ENCODE results near the gene ZDHHC14.
"Not testable (repeated sequence)": the region's sequence is repeated elsewhere in the genome, so short reads cannot be mapped to it uniquely, and the experiment has no call there.

The ZDHHC14 gene

DNA sequence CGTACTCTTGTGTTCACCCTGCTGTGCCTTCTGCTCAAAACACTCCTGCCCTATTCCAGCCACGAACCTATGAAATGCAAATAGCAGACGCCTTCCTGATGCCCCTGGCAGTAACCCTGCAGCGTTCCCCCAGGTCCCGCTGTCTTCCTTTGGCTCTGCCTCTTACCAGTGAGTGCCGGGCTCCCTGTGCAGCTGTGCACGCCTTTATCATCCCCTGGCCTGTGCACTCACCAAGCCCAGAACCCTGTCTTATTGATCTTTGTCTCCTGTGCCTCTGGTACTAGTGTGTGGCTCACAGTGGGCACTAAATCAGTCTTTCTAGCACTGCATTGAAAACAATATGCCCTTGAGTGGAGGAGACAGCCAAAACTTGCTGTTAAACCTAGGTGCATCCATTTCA, 19.7 kb downstream of the ZDHHC14 start:
- Mint-ChIP-seq H3K27ac (ENCODE audit: low read depth) (no peak overlapping the region), H3K27me3 (no peaks in the 10 kb centered on the region), H3K4me3 (no peak overlapping the region), H3K9me3 (no peaks in the 10 kb centered on the region), H3K4me1 (no peaks in the 10 kb centered on the region), H3K36me3 (ENCODE audit: insufficient read depth) (peaks cover 4% of the 10 kb centered on the region)
- no peak for ATAC-seq (replicated peaks; ENCODE audit: extremely low read depth, poor library complexity, severe bottlenecking)
- no peak for DNase-seq (ENCODE audit: low spot score in 2 of 2)

DNA sequence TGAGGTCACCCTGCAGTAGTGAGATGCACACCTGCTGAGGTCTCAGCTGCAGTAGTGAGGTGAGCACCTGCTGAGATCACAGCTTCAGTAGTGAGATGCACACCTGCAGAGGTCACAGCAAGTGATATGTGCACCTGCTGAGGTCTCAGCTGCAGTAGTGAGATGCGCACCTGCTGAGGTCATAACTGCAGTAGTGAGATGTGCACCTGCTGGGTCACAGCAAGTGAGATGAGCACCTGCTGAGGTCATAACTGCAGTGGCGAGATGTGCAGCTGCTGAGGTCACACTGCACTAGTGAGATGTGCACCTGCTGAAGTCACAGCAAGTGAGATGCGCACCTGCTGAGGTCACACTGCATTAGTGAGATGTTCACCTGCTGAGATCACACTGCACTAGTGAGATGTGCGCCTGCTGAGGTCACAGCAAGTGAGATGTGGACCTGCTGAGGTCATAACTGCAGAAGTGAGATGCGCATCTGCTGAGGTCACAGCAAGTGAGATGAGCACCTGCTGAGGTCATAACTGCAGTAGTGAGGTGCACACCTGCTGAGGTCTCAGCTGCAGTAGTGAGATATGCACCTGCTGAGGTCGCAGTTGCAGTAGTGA, 20.8 kb downstream of the ZDHHC14 start:
- H3K9me3 Mint-ChIP-seq, result no peaks in the 10 kb centered on the region

DNA sequence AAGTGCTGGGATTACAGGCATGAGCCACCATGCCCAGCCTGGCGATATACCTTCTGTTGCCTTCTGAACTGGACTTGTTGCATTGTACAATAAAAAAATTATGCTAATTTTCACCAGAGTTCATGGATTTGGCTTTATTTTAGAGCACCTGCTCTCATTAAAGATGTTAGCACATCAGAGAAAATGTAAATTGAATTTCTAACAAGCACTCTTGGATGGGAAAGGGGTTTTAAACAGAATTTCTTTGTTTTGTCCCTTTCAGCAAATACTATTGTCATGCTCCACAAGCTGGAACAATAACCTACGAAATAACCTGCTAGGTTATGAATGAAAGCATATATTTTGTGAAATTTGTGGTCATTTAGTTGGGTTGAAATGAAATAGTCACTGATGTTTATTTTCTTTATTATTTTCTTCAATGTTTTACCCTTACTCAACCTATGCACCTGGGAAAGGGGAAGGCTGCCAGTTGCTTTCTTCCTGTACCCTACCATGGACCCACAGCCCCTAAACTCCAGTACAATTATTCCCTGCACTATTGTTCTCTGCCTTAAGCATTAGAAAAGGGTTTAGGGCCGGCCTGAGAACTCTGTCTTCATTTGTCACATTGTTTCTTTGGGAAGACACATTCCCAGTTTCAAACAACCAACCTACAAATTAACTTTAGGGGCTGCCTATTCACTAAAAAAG, 22.2 kb downstream of the ZDHHC14 start:
- Mint-ChIP-seq H3K4me1 (no peaks in the 10 kb centered on the region), H3K27ac (ENCODE audit: low read depth) (no peak overlapping the region), H3K4me3 (no peak overlapping the region), H3K36me3 (ENCODE audit: insufficient read depth) (peaks cover 4% of the 10 kb centered on the region), H3K9me3 (no peaks in the 10 kb centered on the region), H3K27me3 (no peaks in the 10 kb centered on the region)
- DNase-seq (ENCODE audit: low spot score in 2 of 2) (no peak), ATAC-seq (replicated peaks; ENCODE audit: extremely low read depth, poor library complexity, severe bottlenecking) (no peak)

More for the DNA sequence above, 20.8 kb downstream of the ZDHHC14 start:
- DNase-seq (ENCODE audit: low spot score in 2 of 2), result no peak
- H3K27me3 Mint-ChIP-seq, result no peaks in the 10 kb centered on the region
- no peak for ATAC-seq (replicated peaks; ENCODE audit: extremely low read depth, poor library complexity, severe bottlenecking)
- no peak overlapping the region for H3K27ac Mint-ChIP-seq (ENCODE audit: low read depth)
- no peaks in the 10 kb centered on the region for H3K4me1 Mint-ChIP-seq
- H3K36me3 Mint-ChIP-seq (ENCODE audit: insufficient read depth), result peaks cover 4% of the 10 kb centered on the region
- H3K4me3 Mint-ChIP-seq, result no peak overlapping the region

DNA sequence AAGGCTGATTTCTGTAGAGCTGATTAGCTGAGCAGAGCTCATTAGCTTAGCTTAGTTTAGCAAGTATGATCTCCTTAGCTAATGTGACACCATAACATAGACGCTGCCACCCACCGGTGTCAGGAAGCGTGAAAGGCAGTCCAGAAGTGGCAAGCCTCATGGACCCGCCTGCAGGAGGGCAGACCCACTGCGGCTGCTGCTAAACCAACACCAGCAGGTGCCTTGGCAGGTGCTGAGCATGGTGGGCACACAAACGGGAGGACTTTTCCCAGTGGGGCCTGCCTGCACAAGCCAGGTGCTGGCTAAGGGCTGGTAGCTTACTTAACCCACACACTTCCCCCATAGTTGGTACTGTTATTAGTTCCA, 22.7 kb downstream of the ZDHHC14 start:
- Mint-ChIP-seq H3K27me3 (no peaks in the 10 kb centered on the region), H3K36me3 (ENCODE audit: insufficient read depth) (peaks cover 4% of the 10 kb centered on the region), H3K4me3 (no peak overlapping the region), H3K27ac (ENCODE audit: low read depth) (no peak overlapping the region), H3K4me1 (no peaks in the 10 kb centered on the region), H3K9me3 (no peaks in the 10 kb centered on the region)
- ATAC-seq (replicated peaks; ENCODE audit: extremely low read depth, poor library complexity, severe bottlenecking) (no peak), DNase-seq (ENCODE audit: low spot score in 2 of 2) (no peak)

DNA sequence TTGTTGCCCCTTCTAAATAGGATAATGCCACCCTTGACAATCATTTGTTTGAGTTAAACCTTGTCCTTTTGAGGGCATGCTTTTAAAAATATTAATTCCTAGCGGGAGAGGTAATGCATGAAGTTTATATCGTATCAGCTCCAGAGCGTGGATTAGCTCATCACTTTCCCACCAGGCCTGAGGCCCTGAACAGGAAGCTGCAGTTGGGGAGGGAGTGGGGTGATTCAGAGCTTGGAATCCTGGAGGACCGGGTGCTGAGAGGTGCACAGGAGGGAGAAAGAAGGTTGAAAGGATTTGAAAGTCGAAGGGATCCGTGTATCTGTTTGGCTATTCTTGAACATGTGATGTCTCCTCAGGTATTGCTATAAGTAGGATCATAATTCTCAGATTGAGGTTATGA, 25.0 kb downstream of the ZDHHC14 start:
- no peak overlapping the region for H3K4me3 Mint-ChIP-seq
- H3K27me3 Mint-ChIP-seq, result no peaks in the 10 kb centered on the region

DNA sequence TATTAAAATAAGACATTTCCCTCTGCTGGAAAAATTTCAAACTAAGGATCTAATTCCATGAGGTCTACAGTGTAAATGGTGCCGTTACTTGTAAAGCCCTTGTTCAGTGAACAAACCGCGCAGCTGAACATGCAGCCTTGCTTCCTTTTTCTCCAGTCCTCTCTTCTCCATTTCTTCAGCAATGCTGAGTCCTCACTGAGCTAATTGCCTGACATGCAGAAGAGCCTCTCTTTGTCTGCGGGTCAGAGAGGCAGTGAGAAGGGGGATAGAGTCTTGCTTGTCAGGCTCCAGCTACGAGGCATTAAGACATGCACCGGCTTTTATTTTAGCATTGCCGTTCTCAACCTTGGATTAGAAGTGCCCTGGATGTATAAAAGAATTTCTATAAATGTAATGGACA, 25.7 kb downstream of the ZDHHC14 start:
- H3K27ac Mint-ChIP-seq (ENCODE audit: low read depth), result no peak overlapping the region
- H3K9me3 Mint-ChIP-seq, result no peaks in the 10 kb centered on the region
- ATAC-seq (replicated peaks; ENCODE audit: extremely low read depth, poor library complexity, severe bottlenecking), result no peak
- H3K36me3 Mint-ChIP-seq (ENCODE audit: insufficient read depth), result no peaks in the 10 kb centered on the region
- no peak for DNase-seq (ENCODE audit: low spot score in 2 of 2)
- no peaks in the 10 kb centered on the region for H3K27me3 Mint-ChIP-seq
- H3K4me3 Mint-ChIP-seq, result no peak overlapping the region
- no peaks in the 10 kb centered on the region for H3K4me1 Mint-ChIP-seq

More for the DNA sequence above, 25.0 kb downstream of the ZDHHC14 start:
- no peaks in the 10 kb centered on the region for H3K4me1 Mint-ChIP-seq
- DNase-seq (ENCODE audit: low spot score in 2 of 2) (no peak), ATAC-seq (replicated peaks; ENCODE audit: extremely low read depth, poor library complexity, severe bottlenecking) (no peak)
- H3K36me3 Mint-ChIP-seq (ENCODE audit: insufficient read depth), result peaks cover 2% of the 10 kb centered on the region
- H3K27ac Mint-ChIP-seq (ENCODE audit: low read depth), result no peak overlapping the region
- no peaks in the 10 kb centered on the region for H3K9me3 Mint-ChIP-seq

DNA sequence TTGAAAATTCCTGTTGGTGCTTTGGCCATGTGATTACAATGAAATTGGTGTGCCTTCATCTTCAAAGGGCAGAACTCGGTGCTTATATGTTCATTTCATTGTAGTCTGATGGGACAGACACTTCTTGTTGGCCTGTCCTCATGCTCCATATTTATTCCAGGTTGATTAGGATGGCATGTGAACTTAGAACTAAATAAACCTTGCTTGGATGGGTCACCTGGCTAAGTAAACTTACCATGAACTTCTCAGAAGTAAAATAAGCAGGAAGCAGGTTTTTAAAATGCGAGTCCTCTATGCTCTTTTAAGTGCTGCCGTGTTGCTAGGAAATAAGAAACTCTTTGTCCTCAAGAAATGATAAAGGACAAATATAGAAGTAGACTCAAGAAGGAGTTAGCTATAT, 26.7 kb downstream of the ZDHHC14 start:
- no peak overlapping the region for H3K27ac Mint-ChIP-seq (ENCODE audit: low read depth)
- DNase-seq (ENCODE audit: low spot score in 2 of 2) (no peak), ATAC-seq (replicated peaks; ENCODE audit: extremely low read depth, poor library complexity, severe bottlenecking) (no peak)
- no peaks in the 10 kb centered on the region for H3K4me1 Mint-ChIP-seq
- H3K36me3 Mint-ChIP-seq (ENCODE audit: insufficient read depth), result no peaks in the 10 kb centered on the region
- no peaks in the 10 kb centered on the region for H3K27me3 Mint-ChIP-seq
- H3K4me3 Mint-ChIP-seq, result no peak overlapping the region
- no peaks in the 10 kb centered on the region for H3K9me3 Mint-ChIP-seq

DNA sequence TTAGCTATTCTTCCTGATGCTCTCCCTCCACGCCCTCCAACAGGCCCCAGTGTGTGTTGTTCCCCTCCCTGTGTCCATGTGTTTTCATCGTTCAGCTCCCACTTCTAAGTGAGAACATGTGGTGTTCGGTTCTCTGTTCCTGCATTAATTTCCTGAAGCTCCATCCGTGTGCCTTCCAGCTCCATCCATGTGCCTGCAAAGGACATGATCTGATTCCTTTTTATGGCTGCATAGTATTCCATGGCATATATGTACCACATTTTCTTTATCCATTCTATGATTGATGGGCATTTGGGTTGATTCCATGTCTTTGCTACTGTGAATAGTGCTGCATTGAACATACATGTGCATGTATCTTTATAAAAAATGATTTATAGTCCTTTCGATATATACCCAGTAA, 27.4 kb downstream of the ZDHHC14 start:
- ATAC-seq (replicated peaks; ENCODE audit: extremely low read depth, poor library complexity, severe bottlenecking); H3K9me3 Mint-ChIP-seq; H3K27me3 Mint-ChIP-seq; H3K27ac Mint-ChIP-seq (ENCODE audit: low read depth); H3K36me3 Mint-ChIP-seq (ENCODE audit: insufficient read depth); H3K4me1 Mint-ChIP-seq; H3K4me3 Mint-ChIP-seq; DNase-seq (ENCODE audit: low spot score in 2 of 2): not testable (repeated sequence)

DNA sequence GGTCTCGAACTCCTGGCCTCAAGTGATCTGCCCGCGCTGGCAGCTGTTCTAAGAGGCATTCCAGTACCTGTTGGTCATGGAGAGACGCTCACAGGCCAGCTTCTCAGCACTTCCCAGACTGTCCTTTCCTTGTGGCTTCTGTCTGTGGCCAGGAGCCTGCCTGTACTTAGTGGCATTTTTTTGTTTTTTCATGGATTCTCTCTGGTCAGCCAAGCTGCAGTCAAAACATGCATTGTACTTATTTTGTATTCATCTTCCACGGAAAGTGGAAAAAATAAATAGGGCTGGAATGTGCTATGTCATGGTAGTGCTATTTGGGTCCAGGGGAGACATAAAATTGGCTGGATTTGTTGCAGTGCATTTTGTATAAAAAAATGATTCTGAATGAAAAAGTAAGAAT, 29.1 kb downstream of the ZDHHC14 start:
- no peak for DNase-seq (ENCODE audit: low spot score in 2 of 2)
- no peaks in the 10 kb centered on the region for H3K36me3 Mint-ChIP-seq (ENCODE audit: insufficient read depth)

DNA sequence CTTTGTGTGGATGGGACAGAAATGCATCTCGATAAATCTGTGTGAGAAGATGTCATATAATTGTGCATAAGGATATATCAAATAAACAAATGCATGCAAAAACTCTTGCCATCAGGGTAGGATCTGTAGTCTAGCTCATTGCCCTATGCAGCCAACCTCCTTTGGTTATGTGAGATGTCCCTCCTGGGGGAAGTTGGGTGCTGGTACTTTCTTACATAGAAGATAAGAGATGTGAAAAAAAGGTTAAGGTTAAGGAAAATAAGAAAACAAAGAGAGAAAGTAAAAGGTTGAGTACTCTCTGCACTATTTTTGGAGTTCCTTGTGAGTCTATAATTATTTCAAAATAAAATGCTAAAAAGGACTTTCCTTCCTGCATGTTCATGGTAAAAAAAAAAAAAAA, 30.4 kb downstream of the ZDHHC14 start:
- Mint-ChIP-seq H3K9me3 (no peaks in the 10 kb centered on the region), H3K4me1 (no peaks in the 10 kb centered on the region), H3K4me3 (no peak overlapping the region), H3K27me3 (no peaks in the 10 kb centered on the region), H3K36me3 (ENCODE audit: insufficient read depth) (no peaks in the 10 kb centered on the region), H3K27ac (ENCODE audit: low read depth) (no peak overlapping the region)
- ATAC-seq (replicated peaks; ENCODE audit: extremely low read depth, poor library complexity, severe bottlenecking) (no peak), DNase-seq (ENCODE audit: low spot score in 2 of 2) (no peak)

More for the DNA sequence above, 29.1 kb downstream of the ZDHHC14 start:
- Mint-ChIP-seq H3K4me1 (no peaks in the 10 kb centered on the region), H3K27ac (ENCODE audit: low read depth) (no peak overlapping the region), H3K4me3 (no peak overlapping the region), H3K27me3 (no peaks in the 10 kb centered on the region), H3K9me3 (no peaks in the 10 kb centered on the region)
- no peak for ATAC-seq (replicated peaks; ENCODE audit: extremely low read depth, poor library complexity, severe bottlenecking)

DNA sequence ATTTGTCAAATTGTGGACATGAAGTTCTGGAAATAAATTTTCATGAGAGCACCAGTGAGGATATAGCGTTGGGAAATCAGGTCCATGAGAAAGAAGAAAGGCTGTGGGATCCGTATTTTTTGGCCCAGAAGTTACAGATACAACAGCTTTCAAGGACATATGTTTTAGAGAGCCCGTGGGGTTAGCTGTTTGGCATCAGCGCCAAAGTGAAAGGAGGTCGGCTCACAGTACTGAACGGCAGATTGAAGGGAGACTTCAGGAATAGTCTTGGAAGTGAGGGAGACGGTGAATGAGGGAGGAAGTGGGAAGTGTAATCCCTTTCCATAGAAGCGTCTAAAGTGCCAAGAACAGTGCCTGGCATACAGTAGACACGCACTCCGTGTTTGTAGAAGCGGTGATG, 31.8 kb downstream of the ZDHHC14 start:
- Mint-ChIP-seq H3K27ac (ENCODE audit: low read depth) (no peak overlapping the region), H3K4me3 (no peak overlapping the region), H3K27me3 (no peaks in the 10 kb centered on the region), H3K4me1 (no peaks in the 10 kb centered on the region), H3K9me3 (no peaks in the 10 kb centered on the region), H3K36me3 (ENCODE audit: insufficient read depth) (no peaks in the 10 kb centered on the region)
- no peak for DNase-seq (ENCODE audit: low spot score in 2 of 2)
- no peak for ATAC-seq (replicated peaks; ENCODE audit: extremely low read depth, poor library complexity, severe bottlenecking)

DNA sequence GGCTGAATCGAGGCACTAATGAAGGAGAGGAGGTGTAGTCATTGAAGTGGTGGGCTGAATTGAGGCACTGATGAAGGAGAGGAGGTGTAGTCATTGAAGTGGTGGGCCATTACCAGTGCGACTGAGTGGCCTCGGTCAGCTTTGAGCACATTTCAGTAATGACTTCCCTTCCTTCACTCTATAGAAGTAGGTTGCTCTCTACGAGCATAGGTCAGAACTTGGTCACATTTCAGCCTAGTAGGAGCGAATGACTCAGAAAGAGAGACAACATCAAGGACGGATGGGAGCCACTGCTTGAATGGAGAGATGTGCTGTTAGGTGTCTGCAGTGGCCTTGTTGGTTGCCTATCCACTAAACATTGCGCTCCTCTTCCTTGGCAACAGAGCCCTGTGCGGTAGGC, 39.5 kb downstream of the ZDHHC14 start:
- Mint-ChIP-seq H3K27me3 (no peaks in the 10 kb centered on the region), H3K9me3 (no peaks in the 10 kb centered on the region), H3K36me3 (ENCODE audit: insufficient read depth) (no peaks in the 10 kb centered on the region), H3K4me3 (no peak overlapping the region), H3K27ac (ENCODE audit: low read depth) (no peak overlapping the region), H3K4me1 (no peaks in the 10 kb centered on the region)
- ATAC-seq (replicated peaks; ENCODE audit: extremely low read depth, poor library complexity, severe bottlenecking) (no peak), DNase-seq (ENCODE audit: low spot score in 2 of 2) (no peak)

DNA sequence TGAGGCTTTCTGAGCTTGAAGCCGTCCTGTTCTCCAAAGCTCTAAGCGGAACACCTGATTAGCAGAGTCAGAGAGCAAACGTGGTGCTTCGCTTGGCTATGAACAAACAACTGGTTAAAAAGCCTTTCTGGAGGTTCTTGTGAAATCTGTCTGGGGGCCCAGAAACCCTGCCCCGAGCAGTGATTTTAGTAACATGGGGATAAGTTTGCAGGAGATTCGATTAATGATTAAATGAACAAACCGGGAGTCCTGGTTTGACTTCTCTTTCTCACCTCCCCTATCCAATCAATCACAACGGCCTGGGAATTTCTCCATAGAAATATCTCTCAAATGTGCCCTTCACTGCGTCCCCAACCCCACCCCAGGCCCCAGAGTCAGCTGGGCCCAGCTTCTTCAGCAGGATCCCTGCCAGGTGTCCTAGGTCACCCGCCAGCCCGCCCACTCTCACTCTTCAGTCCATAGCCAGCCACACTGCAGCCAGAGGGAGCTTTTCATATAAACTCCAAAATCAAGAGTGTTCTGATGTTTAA, 43.6 kb downstream of the ZDHHC14 start:
- ATAC-seq (replicated peaks; ENCODE audit: extremely low read depth, poor library complexity, severe bottlenecking), result no peak
- Mint-ChIP-seq H3K27me3 (no peaks in the 10 kb centered on the region), H3K36me3 (ENCODE audit: insufficient read depth) (no peaks in the 10 kb centered on the region), H3K27ac (ENCODE audit: low read depth) (no peak overlapping the region), H3K4me1 (peaks cover 4% of the 10 kb centered on the region), H3K4me3 (no peak overlapping the region), H3K9me3 (no peaks in the 10 kb centered on the region)
- DNase-seq (ENCODE audit: low spot score in 2 of 2), result no peak

All from central memory CD8-positive, alpha-beta T cell (primary cell).